Measurements from ENCODE around the gene CELF2. TPM values are rescaled to one million over a fixed set of nuclear protein-coding genes. Genes with fewer than 3 reads are reported as not detected.

The CELF2 gene
- total RNA-seq, 1 donor from 2014 or later = 11.0 TPM

DNA sequence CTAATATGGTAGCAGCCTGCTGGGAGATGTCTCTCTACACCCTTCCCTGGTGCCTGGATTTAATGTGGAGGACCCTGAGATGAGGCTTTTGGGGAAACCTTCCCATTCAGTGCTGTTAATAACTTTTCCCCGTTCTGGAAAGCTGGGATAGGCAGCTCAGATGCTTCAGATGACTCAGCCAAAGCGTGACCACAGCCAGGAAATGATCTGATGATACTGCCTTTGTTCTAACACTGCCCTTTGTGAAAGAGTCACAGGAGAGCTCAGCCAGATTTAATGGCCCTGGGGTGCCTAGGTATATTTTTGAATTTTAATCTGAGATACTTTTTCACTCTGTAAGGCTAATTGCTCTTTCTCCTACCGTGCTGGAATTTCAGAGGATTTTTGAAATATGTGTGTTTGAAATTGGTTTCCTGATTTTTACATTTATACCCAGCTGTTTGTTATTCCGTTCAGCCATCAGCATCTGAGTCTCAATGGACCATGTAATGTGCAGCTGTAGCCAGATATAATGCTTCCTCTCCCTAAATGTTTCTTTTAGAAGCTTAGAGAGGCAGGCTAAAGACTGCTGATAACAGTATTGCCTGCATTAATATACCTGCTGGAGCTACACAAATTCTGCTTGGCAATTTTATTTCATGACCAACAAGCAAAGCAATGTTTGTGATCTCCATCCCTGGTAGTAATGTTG lies 17.8 kb downstream of the CELF2 start:
- TF ChIP-seq CTCF (conservative IDR thresholded peaks at IDR 0.05; ENCODE audit: low read depth, low read length) = no peak
- peak; percentile 54 for DNase-seq (ENCODE audit: low read depth)
- no peak overlapping the region for H3K4me3 ChIP-seq (ENCODE audit: low read depth, low read length)

GRCh38 chr10:11036424-11037011 lies 18.8 kb downstream of the CELF2 start:
- no peak for DNase-seq (ENCODE audit: low read depth)
- no peak overlapping the region for H3K4me3 ChIP-seq (ENCODE audit: low read depth, low read length)

GRCh38 chr10:11037991-11038390 lies 20.3 kb downstream of the CELF2 start:
- DNase-seq (ENCODE audit: low read depth) = no peak
- TF ChIP-seq CTCF (conservative IDR thresholded peaks at IDR 0.05; ENCODE audit: low read depth, low read length) = no peak
- H3K4me3 ChIP-seq (ENCODE audit: low read depth, low read length) = no peak overlapping the region

More at GRCh38 chr10:11036424-11037011, 18.8 kb downstream of the CELF2 start:
- TF ChIP-seq CTCF (conservative IDR thresholded peaks at IDR 0.05; ENCODE audit: low read depth, low read length) = peak; percentile 80

GRCh38 chr10:11042357-11042756 lies 24.7 kb downstream of the CELF2 start:
- no peak for DNase-seq (ENCODE audit: low read depth)

GRCh38 chr10:11043039-11043438 lies 25.4 kb downstream of the CELF2 start:
- no peak overlapping the region for H3K4me3 ChIP-seq (ENCODE audit: low read depth, low read length)
- DNase-seq (ENCODE audit: low read depth) = no peak
- no peak for TF ChIP-seq CTCF (conservative IDR thresholded peaks at IDR 0.05; ENCODE audit: low read depth, low read length)

More at GRCh38 chr10:11042357-11042756, 24.7 kb downstream of the CELF2 start:
- no peak for TF ChIP-seq CTCF (conservative IDR thresholded peaks at IDR 0.05; ENCODE audit: low read depth, low read length)
- no peak overlapping the region for H3K4me3 ChIP-seq (ENCODE audit: low read depth, low read length)

DNA sequence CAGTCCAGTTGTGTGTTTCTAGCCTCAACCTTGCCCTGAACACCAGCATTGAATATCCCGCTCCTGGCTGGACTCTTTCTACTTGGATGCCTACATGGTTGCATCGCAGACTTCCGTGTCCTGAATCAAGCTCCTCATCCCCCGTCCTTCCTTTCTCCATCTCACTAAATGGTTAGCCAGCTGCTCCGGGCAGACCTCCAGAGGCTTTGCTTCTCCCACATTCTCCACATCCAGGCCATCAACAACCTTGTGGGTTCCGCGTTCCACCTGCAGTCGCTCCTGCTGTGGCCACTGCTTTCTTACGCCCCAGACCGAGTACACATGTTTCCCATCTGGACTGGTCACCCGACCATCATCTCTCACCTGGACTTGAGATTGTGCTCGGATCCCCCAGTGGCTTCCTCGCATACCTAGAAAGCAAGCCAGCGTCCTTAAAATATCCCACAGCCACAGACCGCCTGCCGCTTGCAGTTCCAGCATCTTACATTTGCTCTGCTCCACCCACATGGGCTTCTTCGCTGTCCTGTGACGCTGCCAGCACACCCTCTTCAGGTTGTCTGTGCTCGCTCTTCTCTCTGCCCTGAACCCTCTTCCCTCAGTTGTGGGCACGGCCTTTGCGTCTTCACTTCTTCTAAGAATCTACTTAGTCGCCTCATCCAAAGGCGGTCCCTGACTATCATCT lies 25.9 kb downstream of the CELF2 start:
- H3K4me3 ChIP-seq (ENCODE audit: low read depth, low read length) = no peak overlapping the region
- no peak for DNase-seq (ENCODE audit: low read depth)
- TF ChIP-seq CTCF (conservative IDR thresholded peaks at IDR 0.05; ENCODE audit: low read depth, low read length) = no peak

All from epithelial cell of proximal tubule (primary cell).